GM23248 (cell line): ENCODE measurements around the gene ALDOB. TPM values are rescaled to one million over a fixed set of nuclear protein-coding genes. Genes with fewer than 3 reads are reported as not detected.
A peak's percentile ranks its signal among the peaks of the same experiment; 100 is the strongest.

Source experiments
- DNase-seq: peaks from one replicate; pipeline ENCODE4 v3.0.0-alpha.2; 2015
- H2AFZ ChIP-seq: fragments of 200-600 bp; sonication (generic); 2 replicates; pipeline ENCODE4 v1.6.1; 2016; ENCODE audit warnings: antibody characterized with exemption
- H3F3A ChIP-seq: fragments of 200-600 bp; sonication (generic); 2 replicates; pipeline ENCODE4 v1.6.1; 2016; ENCODE audit warnings: mild to moderate bottlenecking, antibody characterized with exemption, mixed run types; ENCODE audit not compliant: insufficient read depth
- H3K27ac ChIP-seq: fragments of 200-600 bp; sonication (generic); 2 replicates; pipeline ENCODE4 v1.5.1; 2016; ENCODE audit warnings: mild to moderate bottlenecking
- H3K27me3 ChIP-seq: fragments of 200-600 bp; sonication (generic); replicated peaks from 2 replicates; pipeline ENCODE4 v1.6.1; 2016; ENCODE audit warnings: mild to moderate bottlenecking; ENCODE audit not compliant: insufficient read depth
- H3K36me3 ChIP-seq: fragments of 200-600 bp; sonication (generic); 2 replicates; pipeline ENCODE4 v1.6.1; 2016; ENCODE audit warnings: low read depth, mild to moderate bottlenecking
- H3K4me1 ChIP-seq: fragments of 200-600 bp; sonication (generic); 2 replicates; pipeline ENCODE4 v1.6.1; 2016; ENCODE audit warnings: mild to moderate bottlenecking; ENCODE audit not compliant: insufficient read depth
- H3K4me2 ChIP-seq: fragments of 200-600 bp; sonication (generic); one replicate; pipeline ENCODE4 v1.6.1; 2016; ENCODE audit warnings: mild to moderate bottlenecking; ENCODE audit not compliant: unreplicated experiment
- H3K4me3 ChIP-seq: fragments of 200-600 bp; sonication (generic); 2 replicates; pipeline ENCODE4 v1.5.1; 2016; ENCODE audit warnings: mild to moderate bottlenecking
- H3K79me2 ChIP-seq: fragments of 200-600 bp; sonication (generic); 2 replicates; pipeline ENCODE4 v1.6.1; 2016; ENCODE audit warnings: mild to moderate bottlenecking; ENCODE audit not compliant: insufficient read depth
- H3K9ac ChIP-seq: fragments of 200-600 bp; sonication (generic); 2 replicates; pipeline ENCODE4 v1.6.1; 2016; ENCODE audit warnings: mild to moderate bottlenecking
- H3K9me2 ChIP-seq: fragments of 200-600 bp; sonication (generic); 2 replicates; pipeline ENCODE4 v1.6.1; 2016; ENCODE audit warnings: mixed run types, mild to moderate bottlenecking, moderate library complexity; ENCODE audit not compliant: insufficient read depth
- H3K9me3 ChIP-seq: fragments of 200-600 bp; sonication (generic); one replicate; pipeline ENCODE4 v1.6.1; 2017; ENCODE audit warnings: low read depth
- H4K20me1 ChIP-seq: fragments of 200-600 bp; sonication (generic); 2 replicates; pipeline ENCODE4 v1.6.0; 2016; ENCODE audit not compliant: insufficient read depth
- EZH2 ChIP-seq: fragments of 200-600 bp; sonication (generic); IDR thresholded peaks from 2 replicates; pipeline ENCODE4 v1.6.1; 2018; ENCODE audit warnings: antibody characterized with exemption, mild to moderate bottlenecking; ENCODE audit not compliant: insufficient read depth, poor library complexity, severe bottlenecking
- EZH2phosphoT487 ChIP-seq: fragments of 200-600 bp; sonication (generic); IDR thresholded peaks from 2 replicates; pipeline ENCODE4 v1.6.1; 2018; ENCODE audit warnings: antibody characterized with exemption, moderate library complexity, mild to moderate bottlenecking, low read depth; ENCODE audit not compliant: insufficient read depth
- WGBS, 2 experiments: methylation state at CpG; one replicate each; pipeline ENCODE4 v1.1.6; 2015 to 2017; ENCODE audit warnings: low lambda C conversion rate in 2 of 2, low coverage in 1 of 2; ENCODE audit errors: missing lambda C conversion rate in 2 of 2; 5-methylcytosine and 5-hydroxymethylcytosine counted together
- in situ Hi-C: fragments of 300-500 bp; cut with MboI; formaldehyde crosslinking; loops from 2 replicates; pipeline ENCODE4 v1.15.0; 2020
- polyA plus RNA-seq: library from polyadenylated mRNA; unstranded; fragments of >200 nt; fragmentation: Nextera tagmentation; extraction: Ambion mirVana; gene quantifications from 2 replicates; pipeline ENCODE4 v1.2.1, GENCODE V29; 2016
- total RNA-seq: library from RNA; depleted of rRNA; stranded (reverse); fragments of >200 nt; shearing (Covaris generic); gene quantifications from 2 replicates; pipeline ENCODE4 v1.2.3, GENCODE V29; 2014

The ALDOB gene
- total and polyA plus RNA-seq, 2 experiments from 2014 or later = 0.08 TPM; not detected in 1

- peaks cover 16% of the 10 kb centered on the region for H3F3A ChIP-seq
- H4K20me1 ChIP-seq = no peaks in the 10 kb centered on the region
- no peak overlapping the region for H3K4me2 ChIP-seq
- H3K4me3 ChIP-seq = no peak overlapping the region
- no peaks in the 10 kb centered on the region for H3K9me3 ChIP-seq
- no peaks in the 10 kb centered on the region for H3K27me3 ChIP-seq
- H2AFZ ChIP-seq = no peak overlapping the region
- DNase-seq = peak; percentile 80
- in situ Hi-C loops = loop anchor here (5.0 kb wide), 1 partner anchor 68 kb away; no protein-coding TSS in a partner anchor
- no peaks in the 10 kb centered on the region for H3K9me2 ChIP-seq
- H3K27ac ChIP-seq = no peak overlapping the region
- no peaks in the 10 kb centered on the region for H3K36me3 ChIP-seq
- TF ChIP-seq EZH2phosphoT487 (no peak), EZH2 (no peak)
- H3K79me2 ChIP-seq = no peaks in the 10 kb centered on the region
- H3K4me1 ChIP-seq = peaks cover 19% of the 10 kb centered on the region
- no peak overlapping the region for H3K9ac ChIP-seq
- WGBS, 2 experiments = 24 to 31% methylated on average over 9 of the region's 9 CpGs
Observed at GRCh38 chr9:101458963-101459631, 23.5 kb upstream of the ALDOB start.

- 13 to 15% methylated on average over 3 of the region's 3 CpGs for WGBS, 2 experiments
- H3K4me1 ChIP-seq = peaks cover 12% of the 10 kb centered on the region
Observed at GRCh38 chr9:101457003-101457402, 21.4 kb upstream of the ALDOB start.

GRCh38 chr9:101455656-101456240 lies 20.2 kb upstream of the ALDOB start:
- Histone ChIP-seq H3K9me3 (no peaks in the 10 kb centered on the region), H3K4me2 (no peak overlapping the region), H3K27me3 (no peaks in the 10 kb centered on the region), H3K4me1 (peaks cover 12% of the 10 kb centered on the region), H3K9me2 (no peaks in the 10 kb centered on the region), H3K27ac (no peak overlapping the region), H4K20me1 (no peaks in the 10 kb centered on the region), H2AFZ (no peak overlapping the region), H3K79me2 (no peaks in the 10 kb centered on the region), H3F3A (0 out of 2 replicates have a peak, but pooled peaks cover 3% of the 10 kb centered on the region), H3K4me3 (no peak overlapping the region), H3K36me3 (no peaks in the 10 kb centered on the region), H3K9ac (no peak overlapping the region)
- in situ Hi-C loops = loop anchor here (5.0 kb wide), 1 partner anchor 72 kb away; no protein-coding TSS in a partner anchor
- WGBS, 2 experiments = 20 to 23% methylated on average over 2 of the region's 2 CpGs
- peak; percentile 76 for DNase-seq
- no peak for TF ChIP-seq EZH2phosphoT487
- no peak for TF ChIP-seq EZH2

More at GRCh38 chr9:101457003-101457402, 21.4 kb upstream of the ALDOB start:
- Histone ChIP-seq H3F3A (0 out of 2 replicates have a peak, but pooled peaks cover 3% of the 10 kb centered on the region), H3K9me3 (no peaks in the 10 kb centered on the region), H3K36me3 (no peaks in the 10 kb centered on the region), H4K20me1 (no peaks in the 10 kb centered on the region), H3K79me2 (no peaks in the 10 kb centered on the region), H3K9ac (no peak overlapping the region), H3K4me3 (no peak overlapping the region), H3K27me3 (no peaks in the 10 kb centered on the region), H3K27ac (no peak overlapping the region), H3K9me2 (no peaks in the 10 kb centered on the region), H2AFZ (no peak overlapping the region), H3K4me2 (no peak overlapping the region)
- in situ Hi-C loops = loop anchor here (5.0 kb wide), 1 partner anchor 70 kb away; no protein-coding TSS in a partner anchor
- TF ChIP-seq EZH2 (no peak), EZH2phosphoT487 (no peak)
- no peak for DNase-seq

GRCh38 chr9:101453776-101454570 lies 18.4 kb upstream of the ALDOB start:
- H3K9me3 ChIP-seq = no peaks in the 10 kb centered on the region
- H3K27ac ChIP-seq = no peak overlapping the region
- TF ChIP-seq EZH2 (no peak), EZH2phosphoT487 (no peak)
- no peak overlapping the region for H3K9ac ChIP-seq
- WGBS, 2 experiments = 70 to 77% methylated on average over 4 of the region's 4 CpGs
- H3K4me1 ChIP-seq = peaks cover 12% of the 10 kb centered on the region
- H3F3A ChIP-seq = 0 out of 2 replicates have a peak, but pooled peaks cover 3% of the 10 kb centered on the region
- in situ Hi-C loops = no loop called here
- 0 out of 2 replicates have a peak, but pooled peaks cover 7% of the 10 kb centered on the region for H3K27me3 ChIP-seq
- no peak overlapping the region for H3K4me3 ChIP-seq
- H3K9me2 ChIP-seq = no peaks in the 10 kb centered on the region
- H3K4me2 ChIP-seq = peak overlapping the region; percentile 9
- H4K20me1 ChIP-seq = no peaks in the 10 kb centered on the region
- no peak overlapping the region for H2AFZ ChIP-seq
- no peaks in the 10 kb centered on the region for H3K79me2 ChIP-seq
- H3K36me3 ChIP-seq = no peaks in the 10 kb centered on the region
- peak; percentile 24 for DNase-seq
